Iris pigment epithelial cell (primary cell): ENCODE data around the gene TCP1.
"Not testable (repeated sequence)": the region's sequence is repeated elsewhere in the genome, so short reads cannot be mapped to it uniquely, and the experiment has no call there.

ENCODE experiments used
- DNase-seq: peaks from one replicate; pipeline ENCODE4 v3.0.0-alpha.2; 2011; ENCODE audit warnings: low read depth

The TCP1 gene

DNA sequence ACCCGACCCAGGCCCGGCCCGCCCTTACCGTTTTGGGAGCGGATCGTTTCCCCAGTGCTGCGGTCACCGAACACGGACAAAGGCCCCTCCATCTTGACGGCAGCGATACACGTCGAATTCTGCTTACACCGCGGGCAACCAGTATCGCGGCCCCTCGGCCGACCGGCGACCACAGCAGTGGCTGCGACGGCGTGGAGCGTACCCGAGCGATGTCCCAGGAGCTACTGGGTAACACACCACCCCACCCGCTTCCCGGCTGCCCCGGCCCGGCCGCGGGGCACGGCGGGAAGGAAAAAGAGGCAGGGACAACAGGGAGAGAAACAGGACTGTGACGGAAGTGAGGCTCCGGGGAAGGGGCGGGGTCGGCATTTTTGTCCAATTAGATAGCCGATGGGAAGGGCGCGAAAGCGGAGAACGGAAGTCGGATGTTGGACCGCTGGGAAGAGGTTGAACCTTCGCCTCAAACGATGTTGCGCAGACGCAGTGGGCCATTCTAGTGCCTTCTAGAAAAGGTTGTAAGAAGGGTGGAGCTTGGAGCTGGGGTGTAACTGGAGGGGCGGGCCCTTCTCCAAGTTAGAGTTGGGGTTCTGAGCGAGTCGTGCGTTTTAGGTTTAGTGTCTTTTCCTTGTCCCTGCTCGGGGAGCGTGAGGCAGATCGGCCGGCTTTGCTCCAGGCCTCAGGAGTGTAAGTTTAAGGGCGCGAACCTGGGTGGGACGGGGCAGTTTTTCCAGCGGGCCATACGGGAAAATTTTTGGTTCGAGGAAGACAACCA lies at the start of gene TCP1:
Gene TCP1 (minus strand): TSS at position 226 of the 772 bp plus-strand sequence. CDS start 134 bp downstream, at position 92.
- peak; percentile 100 for DNase-seq

DNA sequence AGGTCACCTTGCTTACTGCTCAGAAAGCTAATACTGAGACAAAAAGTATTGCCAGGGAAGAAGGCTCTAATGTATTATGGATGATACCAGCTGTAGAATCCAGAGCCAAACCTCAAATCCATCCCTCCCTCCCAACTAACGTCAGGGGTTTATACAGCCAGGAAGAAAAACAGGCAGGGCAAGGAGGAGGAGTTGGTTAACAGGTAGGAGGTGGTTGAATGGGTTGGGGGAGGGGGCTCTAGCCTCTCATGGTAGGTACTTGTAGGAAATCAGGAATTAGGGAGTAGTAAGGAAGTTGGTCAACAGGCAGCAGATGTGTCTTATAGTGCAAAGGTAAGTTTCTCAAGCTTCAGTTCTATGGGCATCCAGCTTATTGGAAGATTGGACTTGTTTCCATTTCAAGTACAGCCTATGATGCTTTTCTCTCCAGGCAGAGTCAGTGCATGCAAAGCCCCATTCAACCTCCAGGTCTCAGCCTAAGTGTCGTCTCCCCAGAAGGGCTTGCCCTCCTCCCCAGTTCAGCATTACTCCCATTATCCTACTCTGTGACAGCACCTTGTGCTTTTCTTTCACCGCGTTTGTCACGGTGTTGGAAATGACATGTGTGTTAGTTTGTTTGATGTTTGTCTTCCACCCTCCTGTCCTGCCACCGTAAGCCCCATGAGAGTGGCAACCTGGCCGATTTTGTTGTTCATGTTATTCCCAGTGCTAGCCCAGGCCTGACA lies 48.8 kb upstream of the TCP1 start:
- DNase-seq, result no peak

DNA sequence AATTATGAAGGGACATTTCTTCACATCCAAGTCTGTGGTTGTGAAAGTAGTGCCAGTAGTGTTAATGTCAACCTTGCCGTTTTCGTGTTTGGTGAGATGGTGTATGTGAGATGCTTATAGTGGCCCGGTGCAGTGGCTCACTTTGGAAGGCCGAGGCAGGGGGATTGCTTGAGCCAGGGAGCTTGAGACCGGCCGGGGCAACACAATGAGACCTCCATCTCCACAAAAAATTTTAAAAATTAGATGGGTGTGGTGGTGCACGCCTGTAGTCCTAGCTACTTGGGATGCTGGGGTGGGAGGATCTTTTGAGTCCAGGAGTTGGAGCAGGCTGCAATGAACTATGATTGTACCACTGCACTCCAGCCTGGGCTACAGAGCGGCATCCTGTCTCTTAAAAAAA lies 48.1 kb upstream of the TCP1 start:
- DNase-seq, result no peak

DNA sequence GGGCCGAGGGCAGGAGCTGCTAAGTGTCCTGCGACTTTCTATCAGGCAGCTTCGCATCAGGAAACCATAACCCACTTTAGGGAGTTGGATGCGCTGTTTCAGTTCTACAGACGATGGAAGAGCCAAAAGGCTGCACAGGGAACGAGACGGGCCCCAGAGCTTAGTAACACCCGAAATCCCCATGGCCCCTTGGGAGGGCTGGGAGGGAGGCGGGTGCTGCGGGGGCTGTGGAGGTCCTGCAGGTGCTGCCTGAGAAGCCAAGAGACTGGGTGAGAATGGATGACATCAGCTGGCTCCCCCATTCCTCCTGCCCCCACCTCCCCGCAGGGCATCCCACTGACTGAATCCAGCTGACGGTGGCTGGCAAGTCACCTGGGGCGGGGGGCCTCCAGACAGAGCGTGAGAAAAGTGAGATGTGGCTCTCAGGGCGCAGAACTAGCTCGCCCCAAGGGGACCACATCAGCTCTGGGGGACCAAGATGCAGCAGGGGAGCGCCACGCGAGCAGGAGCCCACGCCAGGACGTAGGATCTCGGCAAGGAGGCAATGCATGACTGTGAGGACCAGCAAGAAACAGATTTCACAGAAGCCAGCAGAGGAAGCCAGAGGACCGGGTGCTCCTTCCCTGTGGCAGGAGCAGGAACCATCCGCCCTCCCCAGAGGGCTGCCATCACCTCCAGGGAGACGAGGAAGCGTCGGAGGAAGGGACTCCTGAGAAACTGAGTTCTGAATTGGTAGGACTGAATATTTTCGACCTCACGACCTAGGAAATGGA lies 47.5 kb upstream of the TCP1 start:
- no peak for DNase-seq

DNA sequence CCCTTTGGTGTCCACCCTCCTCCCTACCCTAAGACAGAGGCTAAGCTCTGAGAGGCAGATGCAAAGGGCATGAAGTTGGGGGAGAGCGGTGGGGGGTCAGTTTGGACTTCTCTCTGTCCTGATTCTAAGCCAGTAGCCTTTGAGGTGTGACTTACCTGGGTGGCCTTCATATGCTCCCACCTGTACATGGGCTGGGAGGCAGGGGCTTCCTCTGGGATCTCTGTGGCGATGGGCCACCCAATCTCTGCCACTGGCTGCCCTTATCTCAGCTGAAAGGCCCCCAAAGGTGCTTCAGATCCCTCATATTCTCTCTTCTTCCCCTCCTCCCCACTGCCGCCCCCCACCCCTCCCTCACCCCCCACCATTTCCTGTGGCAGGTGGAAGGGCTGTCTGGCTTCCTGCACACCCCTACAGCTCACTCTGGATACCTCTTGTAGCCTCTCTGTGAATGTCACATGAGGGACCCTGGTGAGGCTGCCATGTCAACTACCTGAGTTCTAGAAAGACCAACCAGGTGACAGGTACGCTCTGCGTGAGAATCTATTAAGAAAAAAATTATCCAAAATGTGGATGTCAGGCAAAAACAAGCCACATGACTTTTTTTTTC lies 44.7 kb upstream of the TCP1 start:
- no peak for DNase-seq

DNA sequence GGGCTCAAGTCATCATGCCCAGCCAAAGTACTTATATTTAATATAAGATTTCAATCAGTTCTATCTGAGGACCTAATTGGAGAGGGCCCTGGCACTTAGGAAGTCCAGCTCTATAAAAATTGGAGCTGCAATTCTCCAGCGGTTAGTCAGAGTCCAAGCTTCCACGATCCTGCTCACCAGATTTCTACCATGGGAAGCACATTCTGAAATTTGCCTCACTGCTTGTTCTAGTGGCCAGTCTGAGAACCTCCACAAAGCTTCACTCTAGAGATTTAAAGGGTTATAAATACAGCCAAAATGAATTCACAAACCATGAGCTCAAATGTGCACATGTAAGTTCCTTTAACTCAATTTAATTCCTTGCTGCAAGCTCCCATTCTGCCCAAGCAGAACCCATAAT lies 44.2 kb upstream of the TCP1 start:
- peak; percentile 14 for DNase-seq

DNA sequence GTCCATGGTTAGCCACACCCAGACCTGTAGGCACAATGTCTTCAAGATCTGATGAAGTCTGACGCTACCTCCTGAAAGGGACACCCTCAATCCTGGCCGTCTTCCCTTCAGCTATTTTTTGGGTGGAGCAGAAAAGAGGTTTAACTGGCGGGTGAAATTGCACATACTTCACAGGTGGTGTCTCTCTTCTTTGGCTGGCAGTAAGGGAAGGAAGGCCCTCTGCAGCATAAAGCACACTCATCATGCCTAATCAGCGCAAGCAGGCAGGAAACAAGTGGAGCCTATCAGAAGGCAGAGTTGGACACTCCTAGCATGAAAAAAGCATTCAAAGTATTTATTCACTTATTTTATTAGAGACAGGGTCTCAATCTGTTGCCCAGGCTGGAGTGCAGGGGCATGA lies 43.5 kb upstream of the TCP1 start:
- no peak for DNase-seq

DNA sequence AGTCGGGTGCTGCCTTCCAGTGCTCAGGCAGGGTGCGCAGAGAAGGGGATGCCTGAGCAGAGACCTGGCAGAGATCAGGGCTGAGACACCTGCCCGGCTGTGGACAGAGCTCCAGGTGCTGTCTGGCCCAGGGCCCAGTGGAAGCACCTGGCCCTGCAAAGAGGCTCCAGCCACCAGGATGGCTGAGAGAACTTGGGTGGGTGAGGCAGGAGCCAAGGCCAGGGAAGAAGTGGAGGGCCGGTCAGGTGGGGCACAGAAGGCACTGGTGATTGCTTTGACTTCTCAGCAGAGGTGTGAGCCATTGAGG lies 41.9 kb upstream of the TCP1 start:
- DNase-seq, result no peak

DNA sequence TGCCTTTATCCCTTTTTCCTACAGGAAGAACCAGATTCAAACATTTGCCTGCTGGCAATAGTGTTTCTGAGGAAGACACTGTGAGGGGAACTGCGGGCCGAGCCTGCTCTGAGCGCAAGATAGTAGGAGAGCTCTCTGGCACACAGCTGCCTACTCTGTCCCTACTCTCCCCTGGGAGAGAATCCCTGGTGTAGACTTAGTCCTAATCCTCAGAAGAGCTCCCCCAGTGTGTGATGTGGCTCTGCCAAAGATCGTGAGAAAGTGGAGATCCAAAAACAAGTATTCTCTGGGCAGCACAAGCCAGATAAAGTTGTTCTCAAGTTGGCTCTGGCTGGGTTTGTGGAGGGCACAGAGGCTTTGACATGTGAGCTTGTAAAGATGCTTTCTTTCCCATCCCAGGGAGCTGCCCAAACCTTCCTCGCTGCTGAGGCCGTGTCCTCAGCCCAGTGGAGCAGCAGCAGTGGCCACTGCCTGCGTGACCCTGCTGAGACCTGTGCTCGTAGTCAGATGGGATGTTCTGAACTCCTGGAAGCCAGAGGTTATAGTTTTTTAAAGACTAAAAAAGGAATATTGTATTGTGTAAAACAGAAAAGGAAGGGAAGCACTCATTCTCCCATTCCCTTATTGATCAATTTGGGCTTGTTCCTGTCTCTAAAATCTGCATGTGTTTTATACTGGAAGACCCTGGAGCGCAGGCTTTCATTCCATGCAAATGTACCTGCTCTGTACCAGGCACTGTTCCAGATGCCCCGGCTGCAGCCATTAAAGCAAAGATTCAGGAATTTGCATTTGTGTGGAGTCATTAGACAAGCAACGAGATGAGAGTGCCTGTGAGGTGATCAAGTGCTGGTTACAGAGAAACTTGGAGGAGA lies 41.3 kb upstream of the TCP1 start:
- DNase-seq, result no peak

DNA sequence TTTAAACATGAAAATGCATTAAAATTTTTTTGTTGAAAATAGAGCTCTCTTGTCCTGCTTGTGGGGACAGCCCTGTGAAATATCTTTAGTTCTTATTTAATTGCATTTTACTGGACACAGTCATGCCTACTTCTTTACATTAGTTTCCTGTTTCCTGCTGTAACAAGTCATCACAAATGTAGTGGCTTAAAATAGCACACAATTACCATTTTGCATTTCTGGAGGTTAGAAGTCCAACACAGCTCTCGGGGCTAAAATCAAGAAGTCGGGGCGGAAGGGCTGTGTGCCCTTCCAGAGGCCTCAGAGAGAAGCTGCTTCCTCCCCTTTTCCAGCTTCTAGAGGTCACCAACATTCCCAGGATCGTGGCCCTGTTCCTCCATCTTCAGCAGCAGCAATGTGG lies 40.1 kb upstream of the TCP1 start:
- DNase-seq, result no peak

DNA sequence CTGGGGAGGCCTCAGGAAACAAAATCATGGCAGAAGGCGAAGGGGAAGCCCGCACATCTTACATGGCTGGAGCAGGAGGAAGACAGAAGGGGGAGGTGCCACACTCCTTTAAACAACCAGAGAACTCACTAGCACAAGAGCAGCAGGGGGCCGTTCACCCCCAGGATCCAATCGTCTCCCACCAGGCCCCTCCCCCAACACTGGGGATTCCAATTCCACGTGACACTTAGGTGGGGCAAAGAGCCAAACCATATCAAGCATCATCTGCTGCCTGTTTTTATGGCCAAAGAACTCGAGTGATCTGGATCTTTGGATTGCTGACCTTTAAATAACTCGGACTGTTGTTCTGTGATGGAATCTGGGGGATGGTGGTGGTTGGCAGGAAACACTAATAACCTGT lies 38.7 kb upstream of the TCP1 start:
- peak; percentile 14 for DNase-seq

DNA sequence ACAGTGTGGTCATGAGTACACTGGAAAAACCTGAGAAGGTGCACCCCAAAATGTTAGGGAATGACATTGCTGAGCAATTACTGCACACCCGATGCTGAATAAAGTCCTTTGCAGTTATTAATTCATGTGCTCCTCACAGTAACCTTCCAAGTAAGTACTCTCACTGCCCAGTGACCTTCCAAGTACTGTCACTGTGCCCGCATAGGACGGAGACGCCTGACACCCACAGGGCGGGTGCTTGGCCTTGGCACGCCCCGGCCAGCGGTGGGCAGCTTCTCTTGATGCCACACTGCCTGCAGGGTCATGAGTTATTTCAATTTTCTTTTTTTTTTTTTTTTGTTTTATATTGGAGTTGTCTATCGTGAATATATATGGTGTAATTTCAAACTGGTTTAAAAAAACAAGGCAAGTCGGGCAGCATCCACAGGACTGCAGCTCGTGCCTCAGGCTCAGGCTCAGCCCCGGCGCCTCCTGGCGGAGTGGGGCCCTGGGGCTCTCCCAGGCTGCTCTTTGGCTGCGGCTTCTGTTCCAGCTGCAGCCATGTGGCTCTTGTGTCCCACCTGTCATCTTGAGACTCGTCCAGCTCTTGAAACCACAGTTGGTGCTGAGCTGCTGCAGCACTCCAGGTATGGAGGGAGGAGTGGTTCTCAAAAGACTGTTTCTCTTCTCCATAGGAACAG lies 37.7 kb upstream of the TCP1 start:
- DNase-seq, result no peak

DNA sequence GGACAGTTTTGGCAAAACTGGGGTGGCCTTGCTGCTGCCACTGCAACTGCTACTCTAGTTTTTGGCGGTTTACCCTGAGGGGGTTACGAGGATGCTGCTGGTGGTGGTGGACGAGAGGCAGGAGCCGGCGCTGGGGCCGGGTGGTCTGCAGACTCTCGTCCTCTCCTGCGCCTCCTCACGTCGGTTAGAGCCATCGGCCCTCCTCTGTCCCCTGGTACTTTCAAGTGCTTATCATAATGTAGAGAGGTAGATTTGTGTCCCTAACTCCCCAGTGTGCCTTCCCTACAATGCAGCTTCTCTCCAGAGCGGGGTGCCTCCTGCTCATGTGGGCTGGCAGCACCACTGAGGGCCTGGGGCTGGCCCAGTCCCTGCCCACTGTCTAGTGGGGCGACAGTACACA lies 36.6 kb upstream of the TCP1 start:
- no peak for DNase-seq

DNA sequence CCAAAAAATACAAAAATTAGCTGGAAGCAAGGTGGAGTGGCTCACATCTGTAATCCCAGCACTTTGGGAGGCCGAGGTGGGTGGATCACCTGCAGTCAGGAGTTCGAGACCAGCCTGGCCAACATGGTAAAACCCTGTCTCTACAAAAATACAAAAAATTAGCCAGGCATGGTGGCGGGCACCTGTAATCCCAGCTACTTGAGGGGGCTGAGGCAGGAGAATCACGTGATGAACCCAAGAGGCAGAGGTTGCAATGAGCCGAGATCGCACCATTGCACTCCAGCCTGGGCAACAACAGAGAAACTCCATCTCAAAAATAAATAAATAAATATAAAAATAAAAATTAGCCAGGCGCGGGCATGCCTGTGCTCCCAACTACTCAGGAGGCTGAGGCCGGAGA lies 35.3 kb upstream of the TCP1 start:
- DNase-seq, result not testable (repeated sequence)

DNA sequence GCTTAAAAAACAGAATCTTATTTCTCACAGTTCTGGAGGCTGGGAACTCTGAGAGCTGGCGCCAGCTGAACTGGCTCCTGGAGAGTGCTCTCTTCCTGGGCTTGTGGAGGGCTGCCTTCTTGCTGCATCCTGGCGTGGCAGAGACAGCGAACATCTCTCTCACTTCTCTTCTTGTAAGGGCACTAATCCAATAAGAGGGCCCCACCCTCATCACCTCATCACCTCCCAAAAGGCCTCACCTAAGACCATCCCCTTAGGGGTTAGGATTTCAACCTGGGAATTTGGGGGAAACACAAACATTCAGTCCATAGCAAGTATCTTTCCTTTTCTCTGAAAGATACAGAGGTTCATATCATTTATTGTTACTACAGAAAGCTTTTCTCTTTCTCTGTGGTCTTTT lies 34.6 kb upstream of the TCP1 start:
- no peak for DNase-seq

DNA sequence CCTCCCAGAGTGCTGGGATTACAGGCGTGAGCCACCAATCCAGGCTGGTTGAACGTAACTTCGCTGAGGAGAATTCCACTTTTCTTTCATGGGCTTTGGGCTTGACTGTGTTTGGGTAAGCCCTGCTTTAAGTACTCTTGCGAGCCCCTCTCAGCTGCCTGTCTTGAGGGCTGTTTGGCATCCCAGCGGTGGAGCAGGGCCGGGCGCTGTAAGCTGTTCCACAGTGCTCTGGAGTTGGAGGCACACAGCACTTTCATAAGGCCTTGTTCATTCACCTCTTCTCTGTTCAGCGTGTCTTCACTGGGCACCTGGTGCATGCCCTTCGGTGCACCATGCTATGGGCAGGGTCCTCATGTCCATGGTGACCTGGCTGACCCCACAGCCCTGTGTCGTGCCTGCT lies 32.3 kb upstream of the TCP1 start:
- no peak for DNase-seq

DNA sequence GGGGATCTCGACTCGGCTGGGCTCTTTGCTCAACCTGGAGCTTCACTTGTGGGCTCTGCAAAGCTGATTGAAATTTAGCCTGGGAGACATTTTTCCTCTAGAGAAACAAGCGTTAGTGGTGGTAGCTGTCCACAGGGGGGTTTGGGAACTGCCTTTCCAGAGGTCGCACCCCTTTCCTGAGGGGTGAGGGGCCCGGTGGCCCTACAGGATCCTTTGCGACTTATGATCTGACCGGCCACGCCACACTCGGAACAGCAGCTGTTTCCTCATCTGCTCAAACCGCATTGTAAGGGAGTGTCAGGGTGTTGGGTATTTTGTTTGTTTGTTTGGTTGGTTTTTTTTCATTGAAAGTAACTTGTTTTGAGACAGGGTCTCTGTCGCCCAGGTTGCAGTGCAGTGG lies 31.7 kb upstream of the TCP1 start:
- no peak for DNase-seq

DNA sequence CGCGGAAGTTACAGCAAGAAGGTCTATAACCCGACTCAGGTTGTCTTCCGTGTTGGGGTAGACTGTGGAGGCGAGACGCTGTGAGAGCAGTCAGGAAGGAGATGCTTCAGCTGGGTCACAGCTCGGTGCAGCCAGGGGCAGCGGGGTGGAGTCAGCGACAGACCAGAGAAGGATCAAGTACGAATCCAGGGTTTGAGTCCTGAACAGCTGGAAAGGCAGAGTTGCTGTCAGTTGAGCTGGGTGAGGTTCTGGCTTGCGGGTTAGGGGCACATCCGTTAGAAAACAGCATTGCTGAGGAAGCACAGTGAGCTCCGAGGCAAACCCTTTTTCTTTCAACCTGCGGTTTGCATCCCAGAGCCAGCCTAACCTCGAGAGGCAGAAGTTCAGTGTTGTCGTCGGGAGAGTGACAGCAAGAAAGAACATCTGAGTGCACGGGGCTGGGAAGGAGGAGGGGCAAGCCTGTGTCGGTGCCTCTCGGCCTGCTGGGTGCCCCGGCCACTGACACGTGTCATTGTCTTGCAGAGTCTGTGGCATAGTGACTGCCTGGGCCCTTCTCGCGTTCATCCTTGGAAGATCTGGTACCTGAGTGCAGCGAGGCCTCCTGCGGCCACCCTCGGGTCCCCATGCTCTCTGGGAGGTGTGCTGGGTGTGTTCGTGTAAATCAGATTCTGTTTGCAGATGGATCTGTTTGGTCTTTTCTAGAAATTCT lies 30.7 kb upstream of the TCP1 start:
- no peak for DNase-seq

DNA sequence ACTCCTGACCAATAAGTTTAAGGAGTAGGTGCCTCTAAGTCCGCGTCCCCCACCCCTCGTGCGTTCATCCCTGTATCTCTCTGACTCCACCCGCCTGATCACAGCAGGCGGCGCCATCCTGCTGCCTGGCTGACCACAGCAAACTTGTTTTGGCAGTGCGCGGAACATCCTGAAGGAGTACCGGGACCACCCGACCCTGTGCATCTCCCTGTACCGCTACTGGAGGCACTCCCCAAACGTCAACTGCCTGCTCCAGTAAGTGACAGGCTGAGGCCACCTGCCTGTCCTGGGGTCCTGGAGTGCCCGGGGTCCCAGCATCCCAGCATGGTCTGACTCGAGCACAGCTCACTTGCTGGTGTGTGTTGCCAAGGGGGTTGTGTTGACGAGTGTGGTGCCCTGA lies 29.7 kb upstream of the TCP1 start:
- no peak for DNase-seq

DNA sequence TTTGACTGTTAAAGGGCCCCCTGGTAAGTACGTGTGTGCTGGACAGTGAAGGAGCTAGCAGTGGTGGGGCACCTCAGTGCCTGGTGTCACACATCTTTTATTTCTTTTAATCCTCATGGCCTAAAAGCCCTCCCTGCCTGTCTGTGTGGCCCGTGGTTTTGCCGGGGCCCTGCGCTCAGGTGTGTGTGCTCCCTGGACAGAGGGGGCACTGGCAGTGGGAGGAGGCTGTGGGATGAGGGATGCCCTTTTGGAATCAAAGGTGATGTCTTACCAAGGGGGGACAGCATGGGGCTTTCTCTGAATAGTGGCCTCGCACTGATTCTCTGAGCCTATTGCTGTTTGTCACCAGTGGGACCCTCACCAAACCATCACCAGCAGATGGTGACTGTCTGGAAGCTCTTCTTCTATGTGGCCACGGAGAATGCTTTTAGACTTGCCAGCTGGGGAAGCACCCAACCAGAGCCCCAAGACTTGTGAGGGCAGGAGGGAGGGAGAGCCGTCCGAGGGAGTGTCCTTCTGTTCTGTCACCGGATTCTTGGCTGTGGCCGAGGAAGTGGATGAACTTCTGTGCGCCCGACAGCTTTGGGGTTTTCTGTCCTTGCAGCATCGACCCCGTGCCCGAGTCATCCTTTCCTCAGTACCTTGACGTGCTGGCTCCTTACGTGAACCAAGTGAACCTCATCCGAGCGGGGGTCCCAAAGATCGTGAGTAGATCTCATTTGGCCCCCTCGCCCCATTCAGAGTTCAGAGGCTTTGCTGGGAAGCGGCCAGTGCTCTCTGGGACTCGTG lies 28.7 kb upstream of the TCP1 start:
- DNase-seq, result no peak
